CD4-positive, alpha-beta T cell treated with Interleukin-21 for 1 hour (primary cell): Measurements from ENCODE around the gene SPEF1.

Source experiments
- DNase-seq: peaks from one replicate; pipeline ENCODE4 v3.0.0-alpha.2; 2020

SPEF1 gene

DNA sequence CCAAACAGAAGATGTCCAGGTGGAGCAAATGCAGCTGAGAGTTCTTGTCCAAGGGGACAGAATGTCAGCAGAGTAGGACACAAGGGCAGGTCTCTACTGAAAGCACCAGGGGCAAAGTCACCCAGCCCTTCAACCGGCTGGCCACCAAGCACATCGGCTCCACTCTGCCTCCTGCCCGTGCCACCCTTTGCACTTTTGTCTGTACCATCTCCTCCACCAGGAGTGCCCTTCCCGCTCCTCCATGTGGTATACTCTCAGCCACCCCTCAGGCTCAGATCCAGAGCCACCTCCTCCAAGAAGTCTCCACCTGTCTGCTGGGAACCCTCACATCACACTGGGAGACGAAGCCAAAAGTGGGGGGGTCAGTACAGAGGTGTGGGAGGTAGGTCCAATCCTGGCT lies 52.9 kb downstream of the SPEF1 start:
- no peak for DNase-seq
